Epithelial cell of proximal tubule (primary cell): ENCODE data around the gene ERC2. TPM values are rescaled to one million over a fixed set of nuclear protein-coding genes. Genes with fewer than 3 reads are reported as not detected.

Experiments used
- DNase-seq: peaks from one replicate; pipeline ENCODE4 v3.0.0-alpha.2; 2011; ENCODE audit warnings: low read depth
- H3K4me3 ChIP-seq: 2 replicates; pipeline ENCODE4 v1.5.1; 2011; ENCODE audit warnings: low read depth, mild to moderate bottlenecking, low read length
- total RNA-seq: library from RNA; depleted of rRNA; stranded (reverse); fragments of >200 nt; gene quantifications from 2 replicates; pipeline ENCODE4 v1.2.3, GENCODE V29; 2015
- TF ChIP-seq, protein P1 (sequence below): conservative IDR thresholded peaks from 2 replicates; pipeline ENCODE4 v1.5.1; 2012; ENCODE audit warnings: low read depth, mild to moderate bottlenecking, low read length

Gene ERC2
- total RNA-seq, 1 donor from 2014 or later: 2.7 TPM

- no peak overlapping the region for H3K4me3 ChIP-seq
- DNase-seq: no peak
- TF ChIP-seq, protein P1, sequence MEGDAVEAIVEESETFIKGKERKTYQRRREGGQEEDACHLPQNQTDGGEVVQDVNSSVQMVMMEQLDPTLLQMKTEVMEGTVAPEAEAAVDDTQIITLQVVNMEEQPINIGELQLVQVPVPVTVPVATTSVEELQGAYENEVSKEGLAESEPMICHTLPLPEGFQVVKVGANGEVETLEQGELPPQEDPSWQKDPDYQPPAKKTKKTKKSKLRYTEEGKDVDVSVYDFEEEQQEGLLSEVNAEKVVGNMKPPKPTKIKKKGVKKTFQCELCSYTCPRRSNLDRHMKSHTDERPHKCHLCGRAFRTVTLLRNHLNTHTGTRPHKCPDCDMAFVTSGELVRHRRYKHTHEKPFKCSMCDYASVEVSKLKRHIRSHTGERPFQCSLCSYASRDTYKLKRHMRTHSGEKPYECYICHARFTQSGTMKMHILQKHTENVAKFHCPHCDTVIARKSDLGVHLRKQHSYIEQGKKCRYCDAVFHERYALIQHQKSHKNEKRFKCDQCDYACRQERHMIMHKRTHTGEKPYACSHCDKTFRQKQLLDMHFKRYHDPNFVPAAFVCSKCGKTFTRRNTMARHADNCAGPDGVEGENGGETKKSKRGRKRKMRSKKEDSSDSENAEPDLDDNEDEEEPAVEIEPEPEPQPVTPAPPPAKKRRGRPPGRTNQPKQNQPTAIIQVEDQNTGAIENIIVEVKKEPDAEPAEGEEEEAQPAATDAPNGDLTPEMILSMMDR: no peak
Observed at GRCh38 chr3:56201407-56201806, 266.9 kb downstream of the ERC2 start.

DNA sequence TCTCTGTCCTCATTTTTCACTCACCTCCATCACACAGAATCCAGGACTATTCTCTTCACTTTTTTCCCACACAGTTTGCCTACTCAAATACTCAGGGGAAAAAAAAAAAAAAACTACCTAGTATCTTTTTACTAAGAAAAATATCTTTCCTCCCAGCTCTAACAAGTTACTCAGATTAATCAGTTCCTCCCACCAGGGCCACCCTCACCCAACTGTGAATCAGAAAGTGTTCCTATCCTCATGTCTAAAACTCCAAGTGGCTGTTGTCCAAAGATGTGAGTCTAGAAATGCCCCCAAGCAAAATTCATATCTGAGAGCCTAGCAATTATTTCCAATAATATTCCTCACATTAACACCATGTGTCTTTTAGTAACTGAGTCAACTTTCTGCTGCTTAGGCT, 268.0 kb downstream of the ERC2 start:
- H3K4me3 ChIP-seq: no peak overlapping the region
- DNase-seq: no peak
- TF ChIP-seq, protein P1: no peak

DNA sequence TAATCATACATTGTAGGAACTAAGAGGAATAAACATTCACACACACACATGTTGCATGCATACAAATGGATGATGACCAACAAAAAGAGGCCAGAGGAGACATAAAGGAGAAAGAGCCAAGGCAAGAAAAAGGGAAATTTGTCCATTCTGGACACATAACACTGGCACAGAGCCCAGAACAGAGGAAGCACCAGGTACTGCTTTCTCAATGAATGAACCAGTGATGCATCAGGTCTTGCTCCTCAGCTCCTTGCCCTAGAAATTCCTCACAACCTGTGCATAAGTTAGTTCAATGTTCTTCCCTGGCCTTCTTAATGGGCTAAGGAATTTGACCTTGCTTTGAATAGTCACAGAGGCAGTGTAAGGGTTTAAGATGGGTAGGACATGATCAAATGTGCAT, 270.3 kb downstream of the ERC2 start:
- TF ChIP-seq, protein P1: no peak
- DNase-seq: peak; percentile 40
- H3K4me3 ChIP-seq: no peak overlapping the region

- H3K4me3 ChIP-seq: no peak overlapping the region
- TF ChIP-seq, protein P1: no peak
- no peak for DNase-seq
Observed at GRCh38 chr3:56197259-56197965, 270.9 kb downstream of the ERC2 start.

GRCh38 chr3:56196700-56197099, 271.6 kb downstream of the ERC2 start:
- no peak overlapping the region for H3K4me3 ChIP-seq
- DNase-seq: no peak
- TF ChIP-seq, protein P1: no peak

DNA sequence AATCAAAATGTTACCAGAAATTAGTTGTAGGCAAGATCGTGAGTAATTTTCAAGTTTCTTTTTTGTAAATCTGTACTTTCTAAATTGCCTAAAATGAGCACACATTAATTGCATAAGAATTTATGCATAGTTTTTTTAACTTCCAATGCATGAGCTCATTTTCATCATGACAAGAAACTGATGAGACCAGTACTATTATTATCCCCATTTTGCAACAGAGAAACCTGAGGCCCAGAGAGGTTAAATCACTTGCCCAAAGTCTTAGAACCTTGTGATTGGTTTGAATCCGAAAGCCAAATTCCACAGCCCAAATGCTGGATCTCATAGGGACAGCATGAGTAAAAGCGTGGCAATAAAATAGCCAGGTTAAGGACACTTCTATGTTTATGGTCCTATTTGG, 274.7 kb downstream of the ERC2 start:
- TF ChIP-seq, protein P1: no peak
- DNase-seq: no peak

GRCh38 chr3:56192001-56192400, 276.3 kb downstream of the ERC2 start:
- no peak for DNase-seq
- TF ChIP-seq, protein P1: no peak
- H3K4me3 ChIP-seq: no peak overlapping the region

More for the DNA sequence above, 274.7 kb downstream of the ERC2 start:
- H3K4me3 ChIP-seq: no peak overlapping the region
